Loucy (cell line): ENCODE results near the gene ADAT3.

Source experiments
- H2AFZ ChIP-seq: fragments of 200-600 bp; sonication (generic); 2 replicates; pipeline ENCODE4 v1.6.0; 2016; ENCODE audit warnings: antibody characterized with exemption, mild to moderate bottlenecking, low read length, moderate library complexity
- H3F3A ChIP-seq: fragments of 200-600 bp; 2 replicates; pipeline ENCODE4 v1.6.0; 2016; ENCODE audit warnings: antibody characterized with exemption, low read depth, mild to moderate bottlenecking
- H3K27me3 ChIP-seq: fragments of 200-600 bp; sonication (generic); 2 replicates; pipeline ENCODE4 v1.6.1; 2014; ENCODE audit warnings: low read length, mild to moderate bottlenecking; ENCODE audit not compliant: insufficient read depth, poor library complexity, severe bottlenecking
- H3K36me3 ChIP-seq: fragments of 200-600 bp; sonication (generic); 2 replicates; pipeline ENCODE4 v1.6.1; 2016; ENCODE audit warnings: low read length; ENCODE audit not compliant: insufficient read depth
- H3K4me1 ChIP-seq: fragments of 200-600 bp; sonication (generic); 2 replicates; pipeline ENCODE4 v1.5.1; 2014; ENCODE audit warnings: low read length, mild to moderate bottlenecking; ENCODE audit not compliant: insufficient read depth, poor library complexity, severe bottlenecking
- H3K4me2 ChIP-seq: fragments of 200-600 bp; sonication (generic); 2 replicates; pipeline ENCODE4 v1.6.0; 2014; ENCODE audit warnings: antibody characterized with exemption, low read length, low read depth, mild to moderate bottlenecking; ENCODE audit not compliant: poor library complexity, severe bottlenecking
- H3K4me3 ChIP-seq: fragments of 200-600 bp; sonication (generic); 2 replicates; pipeline ENCODE4 v1.5.1; 2014; ENCODE audit warnings: low read length, mild to moderate bottlenecking, mixed read lengths; ENCODE audit not compliant: poor library complexity, severe bottlenecking
- H3K79me2 ChIP-seq: fragments of 200-600 bp; sonication (generic); 2 replicates; pipeline ENCODE4 v1.6.1; 2014; ENCODE audit warnings: low read length; ENCODE audit not compliant: insufficient read depth
- H3K9ac ChIP-seq: fragments of 200-600 bp; sonication (generic); 2 replicates; pipeline ENCODE4 v1.6.0; 2014; ENCODE audit warnings: mild to moderate bottlenecking, low read depth, low read length, moderate library complexity; ENCODE audit not compliant: poor library complexity, severe bottlenecking
- H3K9me2 ChIP-seq: fragments of 200-600 bp; sonication (generic); replicated peaks from 2 replicates; pipeline ENCODE4 v1.6.1; 2016; ENCODE audit warnings: low read depth, low read length, mixed read lengths
- H3K9me3 ChIP-seq: fragments of 200-600 bp; sonication (generic); 2 replicates; pipeline ENCODE4 v1.6.1; 2014; ENCODE audit warnings: mild to moderate bottlenecking, antibody characterized with exemption, low read length, low read depth; ENCODE audit not compliant: insufficient read depth
- H4K20me1 ChIP-seq: fragments of 200-600 bp; sonication (generic); 2 replicates; pipeline ENCODE4 v1.6.0; 2014; ENCODE audit warnings: antibody characterized with exemption, low read length, mild to moderate bottlenecking; ENCODE audit not compliant: insufficient read depth, poor library complexity, severe bottlenecking
- EZH2phosphoT487 ChIP-seq: fragments of 200-600 bp; IDR thresholded peaks from 2 replicates; pipeline ENCODE4 v1.6.1; 2018; ENCODE audit warnings: antibody characterized with exemption, mild to moderate bottlenecking, moderate library complexity, borderline replicate concordance
- TF ChIP-seq, protein P1 (sequence below): fragments of 200-600 bp; sonication (generic); conservative IDR thresholded peaks from 2 replicates; pipeline ENCODE4 v1.5.1; 2014; ENCODE audit warnings: mild to moderate bottlenecking, antibody characterized with exemption, low read length

ADAT3 gene

DNA sequence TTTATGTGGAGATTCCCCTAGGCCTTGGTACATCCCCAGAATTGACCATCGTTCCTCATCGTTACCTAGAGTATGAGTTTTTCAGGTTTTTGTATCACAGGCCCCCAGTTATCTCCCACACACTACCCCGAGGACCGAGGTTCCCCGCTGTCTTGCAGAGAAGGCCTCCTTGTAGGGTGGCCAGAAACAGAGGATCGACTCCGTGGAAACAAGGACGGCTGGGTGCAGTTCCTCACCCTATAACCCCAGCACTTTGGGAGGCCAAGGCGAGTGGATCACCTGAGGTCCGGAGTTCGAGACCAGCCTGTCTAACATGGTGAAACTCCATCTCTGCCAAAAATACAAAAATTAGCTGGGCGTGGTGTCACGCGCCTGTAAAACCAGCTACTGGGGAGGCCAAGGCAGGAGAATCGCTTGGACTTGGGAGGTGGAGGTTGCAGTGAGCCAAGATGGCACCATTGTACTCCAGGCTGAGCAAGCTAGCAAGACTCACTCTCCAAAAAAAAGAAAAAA, 720 bp downstream of the ADAT3 start:
- TF ChIP-seq, protein P1, sequence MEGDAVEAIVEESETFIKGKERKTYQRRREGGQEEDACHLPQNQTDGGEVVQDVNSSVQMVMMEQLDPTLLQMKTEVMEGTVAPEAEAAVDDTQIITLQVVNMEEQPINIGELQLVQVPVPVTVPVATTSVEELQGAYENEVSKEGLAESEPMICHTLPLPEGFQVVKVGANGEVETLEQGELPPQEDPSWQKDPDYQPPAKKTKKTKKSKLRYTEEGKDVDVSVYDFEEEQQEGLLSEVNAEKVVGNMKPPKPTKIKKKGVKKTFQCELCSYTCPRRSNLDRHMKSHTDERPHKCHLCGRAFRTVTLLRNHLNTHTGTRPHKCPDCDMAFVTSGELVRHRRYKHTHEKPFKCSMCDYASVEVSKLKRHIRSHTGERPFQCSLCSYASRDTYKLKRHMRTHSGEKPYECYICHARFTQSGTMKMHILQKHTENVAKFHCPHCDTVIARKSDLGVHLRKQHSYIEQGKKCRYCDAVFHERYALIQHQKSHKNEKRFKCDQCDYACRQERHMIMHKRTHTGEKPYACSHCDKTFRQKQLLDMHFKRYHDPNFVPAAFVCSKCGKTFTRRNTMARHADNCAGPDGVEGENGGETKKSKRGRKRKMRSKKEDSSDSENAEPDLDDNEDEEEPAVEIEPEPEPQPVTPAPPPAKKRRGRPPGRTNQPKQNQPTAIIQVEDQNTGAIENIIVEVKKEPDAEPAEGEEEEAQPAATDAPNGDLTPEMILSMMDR = no peak
- TF ChIP-seq EZH2phosphoT487 = no peak
- peak overlapping the region; percentile 84 for H3K4me2 ChIP-seq
- H4K20me1 ChIP-seq = peaks cover 10% of the 10 kb centered on the region
- H3K9me3 ChIP-seq = no peaks in the 10 kb centered on the region
- H3K4me1 ChIP-seq = peaks cover 4% of the 10 kb centered on the region
- H3K36me3 ChIP-seq = no peaks in the 10 kb centered on the region
- no peak overlapping the region for H2AFZ ChIP-seq
- H3K27me3 ChIP-seq = no peaks in the 10 kb centered on the region
- H3F3A ChIP-seq = no peaks in the 10 kb centered on the region
- peaks cover 45% of the 10 kb centered on the region for H3K79me2 ChIP-seq
- no peaks in the 10 kb centered on the region for H3K9me2 ChIP-seq
- peak overlapping the region; percentile 93 for H3K4me3 ChIP-seq
- H3K9ac ChIP-seq = peak overlapping the region; percentile 71

DNA sequence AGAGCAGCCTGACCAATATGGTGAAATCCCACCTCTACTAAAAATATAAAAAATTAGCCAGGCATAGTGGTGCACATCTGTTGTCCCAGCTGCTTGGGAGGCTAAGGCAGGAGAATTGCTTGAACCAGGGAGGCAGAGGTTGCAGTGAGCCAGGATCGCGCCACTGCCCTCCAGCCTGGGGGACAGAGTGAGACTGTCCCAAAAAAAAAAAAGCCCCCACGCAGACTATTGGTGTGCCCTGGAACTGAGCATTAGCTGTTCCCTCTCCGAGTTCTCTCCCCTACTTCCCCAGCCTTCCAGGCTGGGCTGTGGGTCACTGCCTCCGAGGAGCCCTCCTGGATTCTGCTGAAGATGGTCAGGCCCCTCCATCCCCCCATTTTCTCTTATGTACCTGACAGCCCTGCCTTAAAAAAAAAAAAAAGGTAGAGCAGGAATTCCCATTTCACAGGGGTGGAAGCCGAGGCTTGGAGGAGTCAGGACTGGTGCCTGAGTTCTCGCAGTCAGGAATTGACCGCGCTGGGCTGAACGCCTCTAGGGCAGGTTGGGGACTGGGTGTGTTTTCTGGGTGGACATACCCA, 1.9 kb downstream of the ADAT3 start:
- peaks cover 10% of the 10 kb centered on the region for H4K20me1 ChIP-seq
- H3K9ac ChIP-seq = no peak overlapping the region
- TF ChIP-seq EZH2phosphoT487 = no peak
- TF ChIP-seq, protein P1 = no peak
- H3K36me3 ChIP-seq = no peaks in the 10 kb centered on the region
- peaks cover 4% of the 10 kb centered on the region for H3K4me1 ChIP-seq
- no peak overlapping the region for H3K4me3 ChIP-seq
- H3F3A ChIP-seq = no peaks in the 10 kb centered on the region
- no peak overlapping the region for H2AFZ ChIP-seq
- no peaks in the 10 kb centered on the region for H3K9me3 ChIP-seq
- H3K79me2 ChIP-seq = peaks cover 52% of the 10 kb centered on the region
- H3K4me2 ChIP-seq = no peak overlapping the region
- H3K27me3 ChIP-seq = no peaks in the 10 kb centered on the region
- H3K9me2 ChIP-seq = no peaks in the 10 kb centered on the region

DNA sequence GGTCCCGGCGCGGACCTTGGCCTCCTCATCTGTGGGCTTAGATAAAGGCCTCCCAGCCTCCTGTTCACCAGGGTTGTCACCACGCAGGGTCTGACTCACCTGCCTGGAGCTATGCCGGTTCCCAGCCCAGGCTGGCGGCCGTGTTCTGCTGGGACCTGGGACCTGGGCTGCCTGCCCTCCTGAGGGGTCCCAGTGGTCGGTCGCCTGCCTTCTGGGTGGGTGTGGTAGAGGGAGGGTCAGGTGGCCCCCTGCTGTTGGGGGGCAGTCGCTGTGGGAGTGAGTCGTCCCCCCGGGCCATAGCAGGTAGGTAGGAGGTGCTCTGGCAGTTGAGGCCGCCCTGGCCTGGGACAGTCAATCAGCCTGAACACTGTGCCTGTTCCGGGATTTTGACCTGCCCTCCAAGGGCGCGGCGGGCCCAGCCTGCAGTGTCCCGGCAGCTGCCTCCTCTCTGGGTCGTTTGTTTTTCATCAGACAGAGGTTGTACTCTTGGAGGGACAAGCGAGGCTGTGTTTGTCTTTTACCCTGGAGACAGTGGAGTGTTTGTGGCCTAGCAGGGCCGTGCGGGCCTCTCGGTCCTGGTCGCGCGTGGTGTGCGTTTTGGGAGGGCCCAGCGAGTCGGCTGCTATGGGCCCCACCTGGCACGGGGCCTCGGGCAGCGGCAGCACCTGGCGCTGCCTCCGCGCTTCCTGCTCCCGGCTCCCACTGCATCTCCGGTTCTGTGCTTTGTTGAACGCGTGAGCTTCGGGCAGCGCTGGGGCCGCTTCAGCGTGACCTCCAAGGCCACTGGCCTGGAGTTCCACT, 2.6 kb downstream of the ADAT3 start:
- Histone ChIP-seq H4K20me1 (peaks cover 10% of the 10 kb centered on the region), H2AFZ (no peak overlapping the region), H3K79me2 (peaks cover 59% of the 10 kb centered on the region), H3K36me3 (no peaks in the 10 kb centered on the region; the same call in 1 of the 2 replicates), H3K27me3 (no peaks in the 10 kb centered on the region), H3K4me3 (no peak overlapping the region), H3K4me2 (no peak overlapping the region), H3K9me3 (no peaks in the 10 kb centered on the region), H3K9ac (no peak overlapping the region), H3K9me2 (no peaks in the 10 kb centered on the region), H3F3A (no peaks in the 10 kb centered on the region), H3K4me1 (peaks cover 4% of the 10 kb centered on the region)
- TF ChIP-seq, protein P1 = no peak
- TF ChIP-seq EZH2phosphoT487 = no peak
